Liver (tissue), 9 donors: ENCODE results near the gene AP3S1. TPM values are rescaled to one million over a fixed set of nuclear protein-coding genes. Genes with fewer than 3 reads are reported as not detected.
"Not testable (repeated sequence)": the region's sequence is repeated elsewhere in the genome, so short reads cannot be mapped to it uniquely, and the experiment has no call there.

Source experiments
- DNase-seq: peaks from one replicate; pipeline ENCODE4 v3.0.0-alpha.2; 2017; ENCODE audit warnings: low spot score
- H3K27ac ChIP-seq, 2 donors: one replicate each; pipeline ENCODE4 v1.7.0; 2013; ENCODE audit warnings: inconsistent platforms in 2 of 2, low read length in 2 of 2, control low read depth in 1 of 2, low read depth in 1 of 2, mild to moderate bottlenecking in 1 of 2
- H3K27me3 ChIP-seq, 4 donors: one replicate each; pipeline versions ENCODE4 v1.6.1 to v1.7.0; 2013; ENCODE audit warnings: low read length in 3 of 4, inconsistent platforms in 1 of 4, mild to moderate bottlenecking in 1 of 4, moderate library complexity in 1 of 4; ENCODE audit not compliant: control insufficient read depth in 4 of 4, insufficient read depth in 4 of 4
- H3K36me3 ChIP-seq, 4 donors: one replicate each; pipeline versions ENCODE4 v1.6.1 to v1.7.0; 2013; ENCODE audit warnings: low read length in 3 of 4, mild to moderate bottlenecking in 3 of 4, low read depth in 1 of 4, moderate library complexity in 1 of 4; ENCODE audit not compliant: control insufficient read depth in 4 of 4, insufficient read depth in 3 of 4
- H3K4me1 ChIP-seq, 4 donors: one replicate each; pipeline versions ENCODE4 v1.6.1 to v1.7.0; 2013; ENCODE audit warnings: low read length in 3 of 4, mild to moderate bottlenecking in 3 of 4, moderate library complexity in 1 of 4; ENCODE audit not compliant: control insufficient read depth in 4 of 4, insufficient read depth in 4 of 4
- H3K4me3 ChIP-seq, 3 donors: one replicate each; pipeline versions ENCODE4 v1.6.1 to v1.7.0; 2013; ENCODE audit warnings: low read length in 3 of 3, control low read depth in 1 of 3, low read depth in 1 of 3, mild to moderate bottlenecking in 1 of 3
- H3K9ac ChIP-seq, 2 donors: one replicate each; pipeline ENCODE4 v1.7.0; 2013; ENCODE audit warnings: low read length in 2 of 2, mild to moderate bottlenecking in 2 of 2, moderate library complexity in 2 of 2, control low read depth in 1 of 2, low read depth in 1 of 2
- H3K9me3 ChIP-seq, 4 donors: one replicate each; pipeline versions ENCODE4 v1.6.1 to v1.7.0; 2013; ENCODE audit warnings: low read length in 3 of 4; ENCODE audit not compliant: control insufficient read depth in 4 of 4
- FOXA1 ChIP-seq: IDR thresholded peaks from 2 replicates; pipeline ENCODE4 v1.6.1; 2016; ENCODE audit warnings: antibody characterized with exemption
- FOXA2 ChIP-seq: IDR thresholded peaks from 2 replicates; pipeline ENCODE4 v1.6.1; 2016; ENCODE audit warnings: antibody characterized with exemption
- GABPA ChIP-seq, 2 donors: IDR thresholded peaks in 1 of 2; conservative IDR thresholded peaks in 1 of 2; 2 replicates each; pipeline ENCODE4 v1.6.1; 2016; ENCODE audit warnings: antibody characterized with exemption in 2 of 2, mild to moderate bottlenecking in 1 of 2, moderate library complexity in 1 of 2
- HNF4A ChIP-seq, 2 donors: conservative IDR thresholded peaks; 2 replicates each; pipeline ENCODE4 v1.6.1; 2016; ENCODE audit warnings: antibody characterized with exemption in 2 of 2, mild to moderate bottlenecking in 2 of 2
- HNF4G ChIP-seq: IDR thresholded peaks from 2 replicates; pipeline ENCODE4 v1.6.1; 2016; ENCODE audit warnings: antibody characterized with exemption
- NR2F2 ChIP-seq: IDR thresholded peaks from 2 replicates; pipeline ENCODE4 v1.6.1; 2016; ENCODE audit warnings: antibody characterized with exemption
- RAD21 ChIP-seq, 2 donors: IDR thresholded peaks; 2 replicates each; pipeline ENCODE4 v1.6.1; 2016; ENCODE audit warnings: antibody characterized with exemption in 2 of 2, mild to moderate bottlenecking in 2 of 2
- RXRA ChIP-seq, 2 donors: IDR thresholded peaks; 2 replicates each; pipeline ENCODE4 v1.6.1; 2017 to 2018; ENCODE audit warnings: antibody characterized with exemption in 2 of 2, mild to moderate bottlenecking in 1 of 2
- SP1 ChIP-seq: IDR thresholded peaks from 2 replicates; pipeline ENCODE4 v1.6.1; 2018; ENCODE audit warnings: antibody characterized with exemption, mild to moderate bottlenecking
- YY1 ChIP-seq: IDR thresholded peaks from 2 replicates; pipeline ENCODE4 v1.6.1; 2016; ENCODE audit warnings: antibody characterized with exemption, mild to moderate bottlenecking
- WGBS: extraction: QIAGEN DNeasy Blood & Tissue Kit; methylation state at CpG from one replicate; pipeline ENCODE4 v1.1.7; 2013; 5-methylcytosine and 5-hydroxymethylcytosine counted together
- polyA plus RNA-seq, 2 donors: library from polyadenylated mRNA; stranded (reverse) in 1 of 2; unstranded in 1 of 2; fragments of 200-250 nt in 1 of 2; fragments of >200 nt in 1 of 2; fragmentation: Nextera tagmentation in 1 of 2; extraction: Ambion mirVana in 1 of 2; gene quantifications; one replicate each; pipeline versions ENCODE4 v1.2.1 to v1.2.3, GENCODE V29; 2013 to 2015
- total RNA-seq, 2 donors: library from RNA; depleted of rRNA; stranded (reverse); fragments of >200 nt; gene quantifications; one replicate each; pipeline ENCODE4 v1.2.3, GENCODE V29; 2014
- TF ChIP-seq, protein P1 (sequence below): fragments of 150-350 bp; IDR thresholded peaks from 2 replicates; pipeline ENCODE4 v1.5.1; 2017; ENCODE audit warnings: improper control_type of control experiment, low read depth, low read length; ENCODE audit not compliant: missing input control
- TF ChIP-seq, protein P2 (sequence below): IDR thresholded peaks from 2 replicates; pipeline ENCODE4 v1.6.1; 2016; ENCODE audit warnings: antibody characterized with exemption, mild to moderate bottlenecking
- donor health status: healthy.
- donor health status: healthy.
- donor health status: healthy.
- donor health status: healthy.
- donor health status: healthy.

AP3S1 gene
- total and polyA plus RNA-seq, 4 donors = 32.7 to 52.7 (median 40.9) TPM

DNA sequence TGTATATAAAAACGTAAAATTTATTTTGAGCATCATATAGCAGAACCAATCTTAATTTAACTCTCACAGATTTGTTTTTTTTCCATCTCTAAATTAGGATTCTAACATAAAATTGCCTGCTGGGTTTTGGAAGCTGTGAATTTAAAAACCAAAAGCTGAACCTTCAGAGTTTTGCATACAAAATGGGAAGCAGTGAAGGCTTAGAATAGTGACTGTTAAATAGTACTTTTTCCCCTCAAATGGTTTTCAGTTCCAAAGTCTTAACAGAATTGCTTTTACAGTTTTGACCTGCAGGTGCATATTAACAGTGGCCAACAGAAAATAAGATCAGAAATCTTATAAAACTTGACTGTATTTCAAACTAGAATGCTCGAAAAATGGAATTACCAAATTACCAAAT is 65.4 kb downstream of the AP3S1 start:
- Histone ChIP-seq H3K27me3 (no peaks in the 10 kb centered on the region), H3K27ac (no peak overlapping the region), H3K9ac (no peak overlapping the region), H3K36me3 (peaks cover 0 to 3% (median 0%) of the 10 kb centered on the region in 4 donors), H3K9me3 (no peaks in the 10 kb centered on the region), H3K4me3 (no peak overlapping the region), H3K4me1 (no peaks in the 10 kb centered on the region)
- no peak for DNase-seq
- 98% methylated on average over 2 of the region's 2 CpGs for WGBS
- TF ChIP-seq YY1 = no peak
- TF ChIP-seq, protein P1, sequence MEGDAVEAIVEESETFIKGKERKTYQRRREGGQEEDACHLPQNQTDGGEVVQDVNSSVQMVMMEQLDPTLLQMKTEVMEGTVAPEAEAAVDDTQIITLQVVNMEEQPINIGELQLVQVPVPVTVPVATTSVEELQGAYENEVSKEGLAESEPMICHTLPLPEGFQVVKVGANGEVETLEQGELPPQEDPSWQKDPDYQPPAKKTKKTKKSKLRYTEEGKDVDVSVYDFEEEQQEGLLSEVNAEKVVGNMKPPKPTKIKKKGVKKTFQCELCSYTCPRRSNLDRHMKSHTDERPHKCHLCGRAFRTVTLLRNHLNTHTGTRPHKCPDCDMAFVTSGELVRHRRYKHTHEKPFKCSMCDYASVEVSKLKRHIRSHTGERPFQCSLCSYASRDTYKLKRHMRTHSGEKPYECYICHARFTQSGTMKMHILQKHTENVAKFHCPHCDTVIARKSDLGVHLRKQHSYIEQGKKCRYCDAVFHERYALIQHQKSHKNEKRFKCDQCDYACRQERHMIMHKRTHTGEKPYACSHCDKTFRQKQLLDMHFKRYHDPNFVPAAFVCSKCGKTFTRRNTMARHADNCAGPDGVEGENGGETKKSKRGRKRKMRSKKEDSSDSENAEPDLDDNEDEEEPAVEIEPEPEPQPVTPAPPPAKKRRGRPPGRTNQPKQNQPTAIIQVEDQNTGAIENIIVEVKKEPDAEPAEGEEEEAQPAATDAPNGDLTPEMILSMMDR = no peak
- TF ChIP-seq GABPA (IDR thresholded peaks at IDR 0.05 in 1 of 2, conservative IDR thresholded peaks at IDR 0.05 in 1 of 2) = no peak
- TF ChIP-seq NR2F2 = no peak
- TF ChIP-seq HNF4A (conservative IDR thresholded peaks at IDR 0.05) = no peak
- TF ChIP-seq, protein P2, sequence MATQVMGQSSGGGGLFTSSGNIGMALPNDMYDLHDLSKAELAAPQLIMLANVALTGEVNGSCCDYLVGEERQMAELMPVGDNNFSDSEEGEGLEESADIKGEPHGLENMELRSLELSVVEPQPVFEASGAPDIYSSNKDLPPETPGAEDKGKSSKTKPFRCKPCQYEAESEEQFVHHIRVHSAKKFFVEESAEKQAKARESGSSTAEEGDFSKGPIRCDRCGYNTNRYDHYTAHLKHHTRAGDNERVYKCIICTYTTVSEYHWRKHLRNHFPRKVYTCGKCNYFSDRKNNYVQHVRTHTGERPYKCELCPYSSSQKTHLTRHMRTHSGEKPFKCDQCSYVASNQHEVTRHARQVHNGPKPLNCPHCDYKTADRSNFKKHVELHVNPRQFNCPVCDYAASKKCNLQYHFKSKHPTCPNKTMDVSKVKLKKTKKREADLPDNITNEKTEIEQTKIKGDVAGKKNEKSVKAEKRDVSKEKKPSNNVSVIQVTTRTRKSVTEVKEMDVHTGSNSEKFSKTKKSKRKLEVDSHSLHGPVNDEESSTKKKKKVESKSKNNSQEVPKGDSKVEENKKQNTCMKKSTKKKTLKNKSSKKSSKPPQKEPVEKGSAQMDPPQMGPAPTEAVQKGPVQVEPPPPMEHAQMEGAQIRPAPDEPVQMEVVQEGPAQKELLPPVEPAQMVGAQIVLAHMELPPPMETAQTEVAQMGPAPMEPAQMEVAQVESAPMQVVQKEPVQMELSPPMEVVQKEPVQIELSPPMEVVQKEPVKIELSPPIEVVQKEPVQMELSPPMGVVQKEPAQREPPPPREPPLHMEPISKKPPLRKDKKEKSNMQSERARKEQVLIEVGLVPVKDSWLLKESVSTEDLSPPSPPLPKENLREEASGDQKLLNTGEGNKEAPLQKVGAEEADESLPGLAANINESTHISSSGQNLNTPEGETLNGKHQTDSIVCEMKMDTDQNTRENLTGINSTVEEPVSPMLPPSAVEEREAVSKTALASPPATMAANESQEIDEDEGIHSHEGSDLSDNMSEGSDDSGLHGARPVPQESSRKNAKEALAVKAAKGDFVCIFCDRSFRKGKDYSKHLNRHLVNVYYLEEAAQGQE = no peak
- no peak for TF ChIP-seq FOXA1
- no peak for TF ChIP-seq SP1
- no peak for TF ChIP-seq RAD21 (IDR thresholded peaks at IDR 0.05)
- TF ChIP-seq HNF4G = no peak
- TF ChIP-seq FOXA2 = no peak
- no peak for TF ChIP-seq RXRA (IDR thresholded peaks at IDR 0.05)

DNA sequence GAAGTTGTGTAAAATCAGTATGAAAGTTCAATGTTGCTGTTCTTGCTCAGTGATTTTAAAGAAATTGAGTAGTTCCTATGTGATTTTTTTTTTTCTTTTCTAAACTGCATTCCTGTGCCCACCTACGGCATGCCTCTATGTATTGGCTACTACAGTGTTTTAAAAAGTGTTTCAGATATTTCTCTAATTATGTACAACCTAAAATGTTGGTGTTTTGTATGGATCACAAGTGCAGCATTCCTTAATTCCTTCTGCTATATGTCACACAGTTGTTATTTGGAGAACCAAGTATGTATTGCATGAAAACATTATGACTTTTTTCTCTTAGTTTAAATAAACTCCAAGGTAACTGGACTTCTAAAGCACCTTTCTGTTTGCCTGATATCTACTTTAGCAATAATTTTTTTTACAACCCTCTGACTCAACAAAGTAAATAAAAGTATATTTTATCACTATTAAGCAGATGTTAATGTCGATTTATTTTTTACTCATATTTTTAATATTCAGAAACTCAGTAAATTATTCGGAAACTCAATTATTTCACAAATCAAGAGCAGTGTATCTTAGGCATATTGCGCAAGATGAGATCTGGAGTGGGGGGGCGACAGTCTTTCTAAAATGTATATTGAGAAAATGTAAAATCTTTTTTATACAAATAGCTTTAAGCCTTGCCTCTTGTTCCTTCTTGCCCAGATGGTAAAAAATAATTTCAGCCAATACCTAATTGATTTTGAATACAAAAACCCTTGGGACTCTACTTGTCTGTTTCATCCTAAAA is 72.1 kb downstream of the AP3S1 start:
- 95% methylated on average over 5 of the region's 5 CpGs for WGBS
- not testable (repeated sequence) for H3K4me3 ChIP-seq, H3K27me3 ChIP-seq, H3K27ac ChIP-seq, H3K36me3 ChIP-seq, H3K9ac ChIP-seq, H3K9me3 ChIP-seq, DNase-seq, H3K4me1 ChIP-seq

DNA sequence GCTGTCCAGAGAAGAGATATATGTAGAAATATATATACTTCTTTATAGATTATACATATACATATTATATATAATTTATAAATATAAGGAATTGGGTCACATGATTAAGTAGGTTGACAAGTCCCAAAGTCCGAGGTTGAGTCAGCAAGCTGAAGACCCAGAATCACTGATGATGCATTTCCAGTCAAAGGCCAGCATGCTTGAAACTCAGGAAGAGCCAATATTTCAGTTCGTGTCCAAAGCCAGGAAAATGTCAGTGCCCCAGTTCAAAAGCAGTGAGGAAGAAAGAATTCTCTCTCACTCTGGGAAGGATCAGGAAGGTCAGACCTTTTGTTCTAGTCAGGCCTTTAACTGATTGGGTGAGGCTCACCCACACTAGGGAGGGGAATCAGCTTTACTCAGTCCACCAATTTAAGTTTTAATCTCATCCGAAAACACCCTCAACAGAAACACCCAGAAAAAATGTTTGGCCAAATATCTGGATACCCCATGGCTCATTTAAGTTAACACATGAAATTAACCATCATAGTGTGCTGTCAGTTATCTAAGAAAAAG is 78.5 kb downstream of the AP3S1 start:
- H3K4me1 ChIP-seq = no peaks in the 10 kb centered on the region
- no peaks in the 10 kb centered on the region for H3K36me3 ChIP-seq
- TF ChIP-seq FOXA1 (no peak), RAD21 (IDR thresholded peaks at IDR 0.05) (no peak), RXRA (IDR thresholded peaks at IDR 0.05) (no peak), SP1 (no peak)
- no peaks in the 10 kb centered on the region for H3K9me3 ChIP-seq
- no peak overlapping the region for H3K9ac ChIP-seq
- no peaks in the 10 kb centered on the region for H3K27me3 ChIP-seq
- no peak for DNase-seq
- H3K4me3 ChIP-seq = no peak overlapping the region
- H3K27ac ChIP-seq = no peak overlapping the region
- 79% methylated on average over 3 of the region's 3 CpGs for WGBS

DNA sequence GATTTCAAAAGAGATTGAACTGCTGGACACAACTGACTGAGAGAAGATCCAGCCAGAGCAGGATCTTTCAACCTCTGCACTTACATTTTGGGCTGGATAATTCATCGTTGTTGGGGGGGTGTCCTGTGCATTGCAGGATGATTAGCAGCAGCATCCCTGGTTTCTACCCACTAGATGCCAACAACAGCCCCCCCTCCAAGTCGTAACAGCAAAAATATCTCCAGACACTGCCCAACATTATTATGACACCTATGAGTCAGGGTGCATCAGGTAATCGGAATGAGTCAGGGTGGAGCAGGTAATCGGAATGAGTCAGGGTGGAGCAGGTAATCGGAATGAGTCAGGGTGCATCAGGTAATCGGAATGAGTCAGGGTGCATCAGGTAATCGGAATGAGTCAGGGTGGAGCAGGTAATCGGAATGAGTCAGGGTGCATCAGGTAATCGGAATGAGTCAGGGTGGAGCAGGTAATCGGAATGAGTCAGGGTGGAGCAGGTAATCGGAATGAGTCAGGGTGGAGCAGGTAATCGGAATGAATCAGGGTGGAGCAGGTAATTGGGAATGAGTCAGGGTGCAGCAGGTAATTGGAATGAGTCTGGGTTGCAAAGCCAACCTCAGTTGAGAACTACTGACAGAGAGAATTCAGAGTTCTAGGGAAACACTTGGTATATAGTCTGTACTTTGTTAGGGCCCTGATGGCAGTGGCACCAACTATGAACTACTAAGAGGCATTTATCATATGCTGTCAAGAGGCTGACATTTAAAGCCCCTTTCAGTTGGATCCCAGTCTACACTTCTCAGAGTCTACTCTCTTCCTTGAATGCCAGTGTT is 87.1 kb downstream of the AP3S1 start:
- not testable (repeated sequence) for H3K9me3 ChIP-seq, H3K9ac ChIP-seq, DNase-seq, H3K4me1 ChIP-seq, H3K27ac ChIP-seq, H3K4me3 ChIP-seq, H3K36me3 ChIP-seq, H3K27me3 ChIP-seq
- WGBS = 93% methylated on average over 12 of the region's 12 CpGs

DNA sequence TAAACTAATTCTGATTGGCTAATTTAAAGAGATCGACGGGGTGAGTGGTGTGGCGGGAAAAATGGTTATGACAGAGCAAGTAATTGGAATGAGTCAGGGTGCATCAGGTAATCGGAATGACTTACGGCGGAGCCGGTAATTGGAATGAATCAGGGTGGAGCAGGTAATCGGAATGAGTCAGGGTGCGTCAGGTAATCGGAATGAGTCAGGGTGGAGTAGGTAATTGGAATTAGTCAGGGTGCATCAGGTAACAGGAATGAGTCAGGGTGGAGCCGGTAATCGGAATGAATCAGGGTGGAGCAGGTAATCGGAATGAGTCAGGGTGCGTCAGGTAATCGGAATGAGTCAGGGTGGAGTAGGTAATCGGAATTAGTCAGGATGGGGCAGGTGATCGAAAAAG is 88.4 kb downstream of the AP3S1 start:
- not testable (repeated sequence) for H3K4me1 ChIP-seq, H3K36me3 ChIP-seq, DNase-seq, H3K9ac ChIP-seq, H3K27me3 ChIP-seq, H3K4me3 ChIP-seq, H3K27ac ChIP-seq, H3K9me3 ChIP-seq
- WGBS = 96% methylated on average over 17 of the region's 17 CpGs
